ENCODE data around the gene MAP3K10.

Gene MAP3K10

DNA sequence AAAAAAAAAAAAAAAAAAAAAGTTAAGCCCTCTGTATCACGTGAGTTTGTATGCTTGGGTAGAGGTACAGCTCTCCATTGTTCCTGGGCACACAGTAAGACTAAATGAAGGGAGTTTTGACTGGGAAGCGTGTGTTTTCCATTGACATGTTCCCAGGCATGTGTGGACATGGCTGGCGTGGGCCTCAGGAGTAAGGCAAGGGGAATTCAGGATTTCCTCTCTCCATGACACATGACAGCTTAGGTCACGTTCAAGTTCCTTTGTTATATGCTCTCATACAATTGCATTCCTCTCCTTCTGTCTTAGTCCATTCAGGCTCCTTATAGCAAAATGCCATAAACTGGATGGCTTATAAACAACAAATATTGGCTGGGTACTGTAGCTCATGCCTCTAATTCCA, 17.1 kb upstream of the MAP3K10 start:
- DNase-seq: no peak

DNA sequence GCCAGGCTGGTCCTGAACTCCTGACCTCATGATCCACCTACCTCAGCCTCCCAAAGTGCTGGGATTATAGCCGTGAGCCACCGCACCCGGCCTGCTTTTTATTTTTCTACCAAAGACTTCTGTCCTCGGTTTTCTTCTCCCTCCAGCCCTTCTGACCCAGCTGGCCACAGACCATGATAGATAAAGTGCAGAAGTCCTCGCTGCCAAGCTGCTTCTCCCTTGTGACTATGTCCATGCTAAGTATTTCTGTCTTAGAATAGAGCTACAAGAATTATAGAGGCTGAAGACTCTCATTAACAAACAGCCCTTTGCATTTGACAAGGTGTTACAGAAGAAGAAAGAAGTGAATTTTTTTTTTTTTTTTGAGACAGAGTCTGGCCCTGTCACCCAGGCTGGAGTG, 15.4 kb upstream of the MAP3K10 start:
- no peak for DNase-seq

DNA sequence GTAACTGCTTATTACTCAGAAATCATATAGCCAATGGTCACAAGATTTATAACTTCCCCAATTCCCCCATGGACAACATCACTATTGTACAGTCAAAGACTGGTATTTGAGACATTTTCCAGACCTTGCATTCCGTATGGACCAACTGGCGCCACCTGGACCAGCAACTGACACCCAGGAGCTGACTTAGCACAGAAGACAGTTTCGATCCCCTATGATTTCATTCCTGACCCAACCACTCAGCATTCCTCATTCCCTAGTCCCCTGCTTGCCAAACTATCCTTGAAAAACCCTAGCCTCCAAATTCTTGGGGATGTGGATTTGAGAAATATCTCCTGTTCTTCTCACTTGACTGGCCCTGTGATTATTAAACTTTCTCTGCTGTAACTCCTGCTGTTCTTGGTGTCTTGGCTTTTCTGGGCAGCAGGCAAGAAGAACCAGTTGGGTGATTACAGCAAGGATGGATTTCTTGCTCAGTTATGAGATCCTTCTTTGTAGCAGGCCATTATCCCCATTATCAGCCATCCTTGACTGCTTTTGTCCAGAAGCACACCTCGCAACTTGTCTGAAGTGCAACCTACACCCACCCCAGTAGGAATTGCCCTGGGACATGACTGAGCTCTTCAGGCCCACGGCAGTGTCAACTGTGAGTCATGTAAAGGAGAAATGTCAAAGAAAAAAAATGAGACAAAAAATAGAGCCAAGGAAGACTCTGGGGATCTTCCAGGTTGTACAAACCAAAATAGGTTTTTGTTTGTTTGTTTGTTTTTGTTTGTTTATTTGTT, 13.7 kb upstream of the MAP3K10 start:
- DNase-seq: no peak

DNA sequence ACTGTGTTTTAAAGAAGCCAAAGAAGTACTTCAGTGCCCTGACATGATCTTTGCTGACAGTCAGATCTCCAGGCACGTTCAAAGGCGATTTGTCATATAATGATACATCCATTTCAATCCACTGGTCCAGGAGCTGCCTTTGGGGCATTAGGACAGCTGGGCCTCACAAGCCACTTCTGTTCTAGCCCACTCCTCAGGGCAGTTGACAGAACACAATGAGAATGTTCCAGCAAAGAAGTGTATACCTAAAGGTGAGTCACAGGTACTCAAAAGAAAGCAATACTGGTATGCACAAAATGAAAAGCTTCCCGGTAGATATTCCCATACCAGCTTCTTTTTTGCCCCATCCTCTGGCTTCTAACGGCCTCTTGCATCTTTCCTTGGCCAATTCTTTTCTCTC, 12.5 kb upstream of the MAP3K10 start:
- no peak for DNase-seq

GRCh38 chr19:40184273-40184672, 7.0 kb upstream of the MAP3K10 start:
- DNase-seq: no peak

GRCh38 chr19:40191836-40192646, 815 bp downstream of the MAP3K10 start:
- DNase-seq: peak in 7 of 14 donors; percentile 5 to 55 (median 37)

- peak in 1 of 14 donors; percentile 20 for DNase-seq
Measured at GRCh38 chr19:40192758-40193586, 1.7 kb downstream of the MAP3K10 start.

GRCh38 chr19:40193587-40193849, 2.3 kb downstream of the MAP3K10 start:
- DNase-seq: no peak

DNA sequence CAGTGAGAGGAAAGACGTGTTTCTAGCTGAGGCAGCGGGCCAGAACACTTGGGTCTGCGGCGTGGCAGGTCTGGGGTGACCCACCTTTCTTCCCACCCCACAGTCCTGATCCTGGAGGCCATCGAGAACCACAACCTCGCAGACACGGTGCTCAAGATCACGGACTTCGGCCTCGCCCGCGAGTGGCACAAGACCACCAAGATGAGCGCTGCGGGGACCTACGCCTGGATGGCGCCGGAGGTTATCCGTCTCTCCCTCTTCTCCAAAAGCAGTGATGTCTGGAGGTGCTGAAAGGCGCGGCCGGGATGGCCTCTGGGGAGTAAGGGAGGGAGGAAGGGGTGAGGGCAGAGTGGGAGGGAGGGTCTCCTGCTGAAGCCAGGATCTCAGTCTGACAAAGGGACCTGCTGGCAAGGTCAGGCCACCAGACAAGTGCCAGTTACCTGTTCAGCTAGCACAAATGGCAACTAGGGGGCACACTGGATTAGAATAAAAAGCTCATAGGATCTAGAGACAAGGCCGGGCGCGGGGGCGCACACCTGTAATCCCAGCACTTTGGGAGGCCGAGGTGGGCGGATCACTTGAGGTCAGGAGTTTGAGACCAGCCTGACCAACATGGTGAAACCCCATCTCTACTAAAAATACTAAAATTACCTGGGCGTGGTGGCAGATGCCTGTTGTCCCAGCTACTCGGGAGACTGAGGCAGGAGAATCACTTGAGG, 7.2 kb downstream of the MAP3K10 start:
- DNase-seq: no peak

- DNase-seq: peak in 3 of 14 donors; percentile 12 to 44 (median 20)
Measured at GRCh38 chr19:40200341-40201099, 9.3 kb downstream of the MAP3K10 start.

DNA sequence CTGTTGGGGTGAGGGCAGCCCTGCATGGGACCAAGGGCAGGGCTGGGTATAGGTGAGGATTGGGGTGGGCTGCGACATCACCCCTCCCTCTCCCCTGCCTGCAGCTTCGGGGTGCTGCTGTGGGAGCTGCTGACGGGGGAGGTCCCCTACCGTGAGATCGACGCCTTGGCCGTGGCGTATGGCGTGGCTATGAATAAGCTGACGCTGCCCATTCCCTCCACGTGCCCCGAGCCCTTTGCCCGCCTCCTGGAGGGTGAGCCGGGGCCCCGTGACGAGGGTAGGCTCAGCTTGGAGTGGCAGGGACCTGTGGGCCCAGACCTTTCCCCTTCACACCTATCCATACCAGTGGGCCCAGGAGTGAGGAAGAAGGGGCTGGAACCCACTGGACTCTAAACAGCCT, 13.2 kb downstream of the MAP3K10 start:
- DNase-seq: no peak

DNA sequence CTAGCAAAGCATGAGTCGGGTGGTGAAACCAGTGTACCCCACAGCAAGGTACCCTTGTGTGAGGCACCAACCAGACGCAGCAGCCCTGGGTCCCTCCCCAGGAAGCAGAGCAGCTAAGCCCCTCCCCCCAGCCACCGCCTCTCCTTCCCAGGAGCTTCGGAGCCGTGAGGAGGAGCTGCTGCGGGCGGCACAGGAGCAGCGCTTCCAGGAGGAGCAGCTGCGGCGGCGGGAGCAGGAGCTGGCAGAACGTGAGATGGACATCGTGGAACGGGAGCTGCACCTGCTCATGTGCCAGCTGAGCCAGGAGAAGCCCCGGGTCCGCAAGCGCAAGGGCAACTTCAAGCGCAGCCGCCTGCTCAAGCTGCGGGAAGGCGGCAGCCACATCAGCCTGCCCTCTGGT, 14.5 kb downstream of the MAP3K10 start:
- DNase-seq: no peak

DNA sequence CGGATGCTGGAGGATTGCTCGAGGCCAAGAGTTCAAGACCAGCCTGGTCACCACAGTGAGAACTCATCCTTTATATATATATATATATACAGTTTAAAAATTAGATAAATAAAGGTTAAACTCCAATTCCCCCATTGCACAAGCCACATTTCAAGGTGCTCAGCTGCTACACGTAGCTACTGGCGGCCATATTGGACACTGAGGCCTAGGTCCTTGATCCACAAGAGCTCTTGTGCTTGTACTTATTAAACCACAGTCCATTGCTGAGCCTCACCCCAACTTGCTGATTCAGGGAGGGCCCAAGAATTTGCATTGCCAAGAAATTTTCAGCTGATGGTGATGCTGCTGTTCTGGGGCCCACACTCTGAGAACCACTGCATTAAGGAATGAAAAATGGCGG, 17.4 kb downstream of the MAP3K10 start:
- DNase-seq: no peak

DNA sequence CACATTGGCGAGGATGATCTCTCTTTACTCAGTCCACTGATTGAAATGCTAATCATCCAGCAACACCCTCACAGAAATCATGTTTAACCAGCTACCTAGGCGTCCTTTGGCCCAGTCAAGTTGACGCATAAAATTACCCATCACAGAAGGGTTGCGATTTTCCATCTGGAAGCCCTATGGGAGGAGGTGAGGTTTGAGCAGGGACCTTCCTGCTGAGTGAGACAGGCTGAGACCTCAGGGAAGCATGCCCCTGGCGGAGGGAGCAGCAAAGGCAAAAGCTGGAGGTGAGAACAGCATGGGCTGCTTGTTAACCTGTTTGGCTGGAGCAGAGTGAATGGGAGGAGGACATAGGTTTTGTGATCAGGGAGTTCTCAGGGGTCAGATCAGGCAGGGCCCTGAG, 19.7 kb downstream of the MAP3K10 start:
- no peak for DNase-seq

DNA sequence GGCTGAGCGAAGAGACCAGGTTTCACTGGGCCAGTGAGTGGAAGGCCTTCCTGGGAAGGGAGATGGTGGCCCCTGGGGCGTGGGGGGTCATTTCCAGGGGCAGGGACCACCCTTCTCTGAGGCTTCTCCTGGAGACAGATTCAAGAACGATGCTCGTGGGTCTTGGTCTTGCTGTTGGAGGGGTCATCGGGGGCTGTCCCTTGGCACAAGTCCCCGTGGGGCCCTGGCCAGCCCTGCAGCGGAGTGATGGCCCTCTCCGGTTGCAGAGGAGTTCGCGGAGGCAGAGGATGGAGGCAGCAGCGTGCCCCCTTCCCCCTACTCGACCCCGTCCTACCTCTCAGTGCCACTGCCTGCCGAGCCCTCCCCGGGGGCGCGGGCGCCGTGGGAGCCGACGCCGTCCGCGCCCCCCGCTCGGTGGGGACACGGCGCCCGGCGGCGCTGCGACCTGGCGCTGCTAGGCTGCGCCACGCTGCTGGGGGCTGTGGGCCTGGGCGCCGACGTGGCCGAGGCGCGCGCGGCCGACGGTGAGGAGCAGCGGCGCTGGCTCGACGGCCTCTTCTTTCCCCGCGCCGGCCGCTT, 22.1 kb downstream of the MAP3K10 start:
- no peak for DNase-seq

- DNase-seq: no peak
Measured at GRCh38 chr19:40213882-40214570, 22.8 kb downstream of the MAP3K10 start.

- no peak for DNase-seq
Measured at GRCh38 chr19:40214936-40215335, 23.7 kb downstream of the MAP3K10 start.

GRCh38 chr19:40216013-40216776, 25.0 kb downstream of the MAP3K10 start:
- DNase-seq: no peak

DNA sequence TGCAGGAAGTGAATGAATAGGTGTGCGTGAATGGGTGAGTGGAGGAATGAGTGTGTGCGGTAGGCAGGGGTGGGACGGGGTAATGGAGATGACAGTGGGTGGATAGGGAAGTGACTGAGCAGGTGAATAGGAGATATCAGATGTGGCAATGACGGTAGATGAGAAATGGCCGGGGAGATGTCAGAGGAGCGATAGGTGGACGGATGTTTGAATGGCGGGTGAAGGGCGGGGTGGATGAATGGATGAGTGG, 25.5 kb downstream of the MAP3K10 start:
- peak in 1 of 14 donors; percentile 47 for DNase-seq

Measured in C1 segment of cervical spinal cord (tissue), 14 donors.